PC-9 (cell line): ENCODE results near the gene NMUR1.

Experiments
- EZH2 ChIP-seq: fragments of 200-600 bp; sonication (generic); IDR thresholded peaks from 2 replicates; pipeline ENCODE4 v1.8.0; 2017; ENCODE audit warnings: antibody characterized with exemption, low read depth
- TF ChIP-seq, protein P1 (sequence below): fragments of 200-600 bp; sonication (generic); conservative IDR thresholded peaks from 2 replicates; pipeline ENCODE4 v1.6.1; 2017; ENCODE audit warnings: mixed run types, antibody characterized with exemption, mild to moderate bottlenecking, moderate library complexity

DNA sequence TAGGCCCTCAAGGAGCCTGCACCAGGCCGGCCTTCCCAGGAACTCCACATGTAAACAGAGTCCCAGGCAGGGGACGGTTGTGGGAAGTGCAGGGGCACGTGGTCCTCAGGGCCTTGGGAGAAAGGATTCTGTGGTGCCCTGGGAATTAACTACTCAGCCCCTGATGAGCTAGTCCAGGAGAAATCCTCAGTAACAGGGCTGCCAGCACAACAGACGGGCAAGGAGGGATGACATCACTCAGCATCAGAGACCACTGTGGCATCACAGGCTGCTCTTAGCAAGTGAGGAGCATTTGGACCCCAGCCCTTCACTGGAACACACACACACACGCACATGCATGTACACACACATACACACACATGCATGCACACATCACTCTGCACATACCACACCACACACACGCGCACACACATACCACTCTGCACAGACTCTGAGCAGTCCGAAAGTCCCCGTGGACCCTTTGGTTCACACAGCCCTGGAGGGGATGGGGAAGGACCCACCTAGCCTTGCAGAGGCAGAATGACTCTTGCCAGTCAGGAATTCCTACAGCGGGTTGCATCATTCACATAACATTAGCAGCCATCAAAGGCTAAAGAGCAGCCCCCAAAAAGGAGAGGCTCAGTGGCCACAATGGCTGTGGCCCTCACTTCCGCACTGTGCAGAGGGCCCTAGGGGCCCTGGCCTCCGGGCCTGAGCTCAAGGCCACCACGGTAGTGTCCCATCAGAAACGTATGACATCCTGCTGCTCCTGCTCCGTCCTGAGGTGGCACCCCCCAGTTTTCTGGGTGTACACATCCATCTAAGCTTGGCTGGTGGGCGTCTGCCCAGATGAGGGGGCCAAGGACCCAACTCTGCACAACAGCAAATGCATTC, 1.9 kb upstream of the NMUR1 start:
- TF ChIP-seq, protein P1, sequence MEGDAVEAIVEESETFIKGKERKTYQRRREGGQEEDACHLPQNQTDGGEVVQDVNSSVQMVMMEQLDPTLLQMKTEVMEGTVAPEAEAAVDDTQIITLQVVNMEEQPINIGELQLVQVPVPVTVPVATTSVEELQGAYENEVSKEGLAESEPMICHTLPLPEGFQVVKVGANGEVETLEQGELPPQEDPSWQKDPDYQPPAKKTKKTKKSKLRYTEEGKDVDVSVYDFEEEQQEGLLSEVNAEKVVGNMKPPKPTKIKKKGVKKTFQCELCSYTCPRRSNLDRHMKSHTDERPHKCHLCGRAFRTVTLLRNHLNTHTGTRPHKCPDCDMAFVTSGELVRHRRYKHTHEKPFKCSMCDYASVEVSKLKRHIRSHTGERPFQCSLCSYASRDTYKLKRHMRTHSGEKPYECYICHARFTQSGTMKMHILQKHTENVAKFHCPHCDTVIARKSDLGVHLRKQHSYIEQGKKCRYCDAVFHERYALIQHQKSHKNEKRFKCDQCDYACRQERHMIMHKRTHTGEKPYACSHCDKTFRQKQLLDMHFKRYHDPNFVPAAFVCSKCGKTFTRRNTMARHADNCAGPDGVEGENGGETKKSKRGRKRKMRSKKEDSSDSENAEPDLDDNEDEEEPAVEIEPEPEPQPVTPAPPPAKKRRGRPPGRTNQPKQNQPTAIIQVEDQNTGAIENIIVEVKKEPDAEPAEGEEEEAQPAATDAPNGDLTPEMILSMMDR, result no peak
- no peak for TF ChIP-seq EZH2
